Measurements from ENCODE around the gene AGAP4.

- TF ChIP-seq L3MBTL2 (conservative IDR thresholded peaks at IDR 0.05) (no peak), BHLHE40 (IDR thresholded peaks at IDR 0.05; ENCODE audit: borderline replicate concordance) (no peak), TARDBP (IDR thresholded peaks at IDR 0.05) (no peak), SP1 (IDR thresholded peaks at IDR 0.05) (no peak), FOXK2 (IDR thresholded peaks at IDR 0.05) (no peak), ZNF384 (IDR thresholded peaks at IDR 0.05) (no peak), FOXM1 (IDR thresholded peaks at IDR 0.05; ENCODE audit: borderline replicate concordance) (no peak), NFRKB (IDR thresholded peaks at IDR 0.05) (no peak)
Observed at GRCh38 chr10:45809837-45810236, 37.5 kb downstream of the AGAP4 start.

Data from HEK293T (cell line).